ENCODE results near the gene WDR64. TPM values are rescaled to one million over a fixed set of nuclear protein-coding genes. Genes with fewer than 3 reads are reported as not detected.
"Not testable (repeated sequence)": the region's sequence is repeated elsewhere in the genome, so short reads cannot be mapped to it uniquely, and the experiment has no call there.

WDR64 gene
- total RNA-seq, 1 donor from 2014 or later = 0.80 TPM

DNA sequence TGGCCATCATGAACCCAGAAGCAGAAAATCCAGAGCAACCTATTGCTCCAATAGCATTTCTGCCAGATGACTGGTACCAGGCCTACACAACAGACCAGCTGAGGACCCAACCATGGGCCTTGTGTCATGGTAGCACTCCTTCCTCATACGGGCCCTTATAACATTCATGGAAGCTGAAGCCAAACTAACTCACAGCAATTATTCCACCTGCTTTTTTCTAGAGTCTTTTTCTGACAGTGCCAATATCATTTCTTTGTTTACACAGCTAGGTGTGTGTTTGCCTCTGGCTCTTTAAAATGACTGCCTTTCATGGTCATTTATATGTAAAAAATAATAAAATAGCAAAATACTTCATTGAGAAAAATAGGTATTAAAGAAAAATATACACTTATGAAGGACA, 3.9 kb upstream of the WDR64 start:
- Mint-ChIP-seq H3K27ac (ENCODE audit: unreplicated experiment) (no peak overlapping the region), H3K9me3 (ENCODE audit: unreplicated experiment) (no peaks in the 10 kb centered on the region), H3K36me3 (ENCODE audit: low read depth, unreplicated experiment) (no peaks in the 10 kb centered on the region), H3K4me3 (ENCODE audit: unreplicated experiment) (no peak overlapping the region), H3K4me1 (ENCODE audit: unreplicated experiment) (no peaks in the 10 kb centered on the region), H3K27me3 (ENCODE audit: unreplicated experiment) (peaks cover 2% of the 10 kb centered on the region)
- DNase-seq (ENCODE audit: low spot score) = no peak
- TF ChIP-seq, protein P1, sequence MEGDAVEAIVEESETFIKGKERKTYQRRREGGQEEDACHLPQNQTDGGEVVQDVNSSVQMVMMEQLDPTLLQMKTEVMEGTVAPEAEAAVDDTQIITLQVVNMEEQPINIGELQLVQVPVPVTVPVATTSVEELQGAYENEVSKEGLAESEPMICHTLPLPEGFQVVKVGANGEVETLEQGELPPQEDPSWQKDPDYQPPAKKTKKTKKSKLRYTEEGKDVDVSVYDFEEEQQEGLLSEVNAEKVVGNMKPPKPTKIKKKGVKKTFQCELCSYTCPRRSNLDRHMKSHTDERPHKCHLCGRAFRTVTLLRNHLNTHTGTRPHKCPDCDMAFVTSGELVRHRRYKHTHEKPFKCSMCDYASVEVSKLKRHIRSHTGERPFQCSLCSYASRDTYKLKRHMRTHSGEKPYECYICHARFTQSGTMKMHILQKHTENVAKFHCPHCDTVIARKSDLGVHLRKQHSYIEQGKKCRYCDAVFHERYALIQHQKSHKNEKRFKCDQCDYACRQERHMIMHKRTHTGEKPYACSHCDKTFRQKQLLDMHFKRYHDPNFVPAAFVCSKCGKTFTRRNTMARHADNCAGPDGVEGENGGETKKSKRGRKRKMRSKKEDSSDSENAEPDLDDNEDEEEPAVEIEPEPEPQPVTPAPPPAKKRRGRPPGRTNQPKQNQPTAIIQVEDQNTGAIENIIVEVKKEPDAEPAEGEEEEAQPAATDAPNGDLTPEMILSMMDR (IDR thresholded peaks at IDR 0.05; ENCODE audit: unreplicated experiment) = no peak

DNA sequence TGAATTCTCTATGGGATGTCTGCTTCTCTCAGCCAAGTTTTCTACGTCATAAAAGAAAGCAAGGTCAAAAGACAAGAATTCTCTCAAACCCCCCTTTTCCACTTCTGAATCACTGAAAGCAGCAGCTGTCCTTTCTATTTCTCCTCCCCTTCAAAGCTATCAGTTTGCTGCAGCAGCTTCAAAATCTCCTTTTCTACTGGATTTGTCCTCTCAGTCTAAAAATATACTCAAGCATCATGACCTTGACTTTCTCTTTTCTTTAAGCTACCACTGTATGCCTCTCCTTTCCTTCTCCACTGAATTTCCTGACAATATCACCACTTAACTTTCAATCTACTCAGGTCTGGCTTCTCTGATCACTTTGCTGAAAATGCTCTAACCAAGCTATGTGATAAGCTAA, 1.9 kb downstream of the WDR64 start:
- Mint-ChIP-seq H3K4me1 (ENCODE audit: unreplicated experiment) (no peaks in the 10 kb centered on the region), H3K27ac (ENCODE audit: unreplicated experiment) (no peak overlapping the region), H3K27me3 (ENCODE audit: unreplicated experiment) (no peaks in the 10 kb centered on the region), H3K36me3 (ENCODE audit: low read depth, unreplicated experiment) (no peaks in the 10 kb centered on the region), H3K4me3 (ENCODE audit: unreplicated experiment) (no peak overlapping the region), H3K9me3 (ENCODE audit: unreplicated experiment) (no peaks in the 10 kb centered on the region)
- DNase-seq (ENCODE audit: low spot score) = no peak
- TF ChIP-seq, protein P1 (IDR thresholded peaks at IDR 0.05; ENCODE audit: unreplicated experiment) = no peak

DNA sequence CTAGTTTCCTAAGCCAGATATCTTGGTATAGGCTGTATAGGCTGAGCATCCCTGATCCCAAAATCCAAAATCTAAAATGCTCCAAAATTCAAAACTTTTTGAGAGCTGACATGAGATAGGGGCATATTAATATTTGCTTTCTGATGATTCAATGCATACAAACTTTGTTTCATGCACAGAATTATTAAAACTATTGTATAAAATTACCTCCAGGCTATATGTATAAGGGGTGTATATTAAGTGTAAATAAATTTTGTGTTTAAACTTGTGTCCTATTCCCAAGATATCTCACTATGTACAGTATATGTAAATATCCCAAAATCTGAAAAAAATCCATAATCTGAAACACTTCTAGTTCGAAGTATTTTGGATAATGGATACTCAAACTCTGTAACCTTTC, 2.6 kb downstream of the WDR64 start:
- H3K27ac Mint-ChIP-seq (ENCODE audit: unreplicated experiment) = no peak overlapping the region
- H3K4me1 Mint-ChIP-seq (ENCODE audit: unreplicated experiment) = no peaks in the 10 kb centered on the region
- no peak overlapping the region for H3K4me3 Mint-ChIP-seq (ENCODE audit: unreplicated experiment)
- H3K9me3 Mint-ChIP-seq (ENCODE audit: unreplicated experiment) = no peaks in the 10 kb centered on the region
- H3K27me3 Mint-ChIP-seq (ENCODE audit: unreplicated experiment) = no peaks in the 10 kb centered on the region
- DNase-seq (ENCODE audit: low spot score) = no peak
- TF ChIP-seq, protein P1 (IDR thresholded peaks at IDR 0.05; ENCODE audit: unreplicated experiment) = no peak
- no peaks in the 10 kb centered on the region for H3K36me3 Mint-ChIP-seq (ENCODE audit: low read depth, unreplicated experiment)

DNA sequence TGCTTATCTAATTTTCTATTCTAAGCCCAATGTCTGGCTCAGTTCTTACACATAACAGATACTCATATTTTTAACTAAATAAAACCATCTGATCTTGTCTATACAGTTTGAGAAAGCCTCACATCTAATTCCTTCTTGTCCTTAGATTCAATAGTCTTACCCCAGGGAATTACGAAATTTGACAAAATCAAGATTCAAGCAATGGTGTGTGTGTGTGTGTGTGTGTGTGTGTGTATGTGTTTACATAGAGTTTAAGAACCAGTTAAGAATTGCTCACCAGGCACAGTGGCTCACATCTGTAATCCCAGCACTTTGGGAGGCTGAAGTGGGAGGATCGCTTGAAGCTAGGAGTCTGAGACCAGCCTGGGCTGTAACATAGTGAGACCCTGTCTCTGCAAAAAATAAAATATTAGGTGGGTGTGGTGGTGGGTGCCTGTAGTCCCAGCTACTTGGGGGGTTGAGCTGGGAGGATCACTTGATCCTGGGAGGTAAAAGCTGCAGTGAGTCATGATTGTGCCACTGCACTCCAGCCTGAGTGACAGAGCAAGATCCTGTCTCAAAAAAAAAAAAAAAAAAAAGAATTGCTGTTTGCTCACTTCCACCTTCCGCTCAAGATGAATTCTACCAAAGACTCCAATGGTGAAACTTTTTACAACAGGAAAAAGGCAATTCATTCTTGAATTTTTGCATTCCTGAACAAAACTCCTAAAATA, 6.2 kb downstream of the WDR64 start:
- no peak overlapping the region for H3K27ac Mint-ChIP-seq (ENCODE audit: unreplicated experiment)

DNA sequence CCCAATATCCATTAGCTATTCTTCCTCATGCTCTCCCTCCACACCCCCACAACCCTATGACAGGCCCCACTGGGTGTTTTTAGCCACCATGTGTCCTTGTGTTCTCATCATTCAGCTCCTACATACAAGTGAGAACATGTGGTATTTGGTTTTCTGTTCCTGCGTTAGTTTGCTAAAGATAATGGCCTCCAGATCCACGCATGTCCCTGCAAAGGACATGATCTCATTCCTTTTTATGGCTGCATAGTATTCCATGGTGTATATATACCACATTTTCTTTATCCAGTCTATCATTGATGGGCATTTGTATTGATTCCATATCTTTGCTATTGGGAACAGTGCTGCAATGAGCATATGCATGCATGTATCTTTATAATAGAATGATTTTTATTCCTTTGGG, 6.9 kb downstream of the WDR64 start:
- H3K36me3 Mint-ChIP-seq (ENCODE audit: low read depth, unreplicated experiment); H3K27ac Mint-ChIP-seq (ENCODE audit: unreplicated experiment); H3K9me3 Mint-ChIP-seq (ENCODE audit: unreplicated experiment); H3K4me1 Mint-ChIP-seq (ENCODE audit: unreplicated experiment); H3K27me3 Mint-ChIP-seq (ENCODE audit: unreplicated experiment); DNase-seq (ENCODE audit: low spot score); H3K4me3 Mint-ChIP-seq (ENCODE audit: unreplicated experiment): not testable (repeated sequence)

More for the DNA sequence above, 6.2 kb downstream of the WDR64 start:
- H3K27me3 Mint-ChIP-seq (ENCODE audit: unreplicated experiment) = no peaks in the 10 kb centered on the region
- TF ChIP-seq, protein P1 (IDR thresholded peaks at IDR 0.05; ENCODE audit: unreplicated experiment) = no peak
- no peaks in the 10 kb centered on the region for H3K9me3 Mint-ChIP-seq (ENCODE audit: unreplicated experiment)
- no peak for DNase-seq (ENCODE audit: low spot score)
- H3K4me3 Mint-ChIP-seq (ENCODE audit: unreplicated experiment) = no peak overlapping the region
- H3K36me3 Mint-ChIP-seq (ENCODE audit: low read depth, unreplicated experiment) = no peaks in the 10 kb centered on the region
- H3K4me1 Mint-ChIP-seq (ENCODE audit: unreplicated experiment) = no peaks in the 10 kb centered on the region

All from endothelial cell (in vitro differentiated cells).